Parathyroid adenoma (tissue), 2 donors: Measurements from ENCODE around the gene MACIR.

Experiments used
- H2AFZ ChIP-seq: fragments of 300-600 bp; sonication (generic); one replicate; pipeline ENCODE4 v1.7.0; 2017; ENCODE audit warnings: antibody characterized with exemption, mild to moderate bottlenecking
- H3K27ac ChIP-seq: fragments of 300-600 bp; sonication (generic); one replicate; pipeline ENCODE4 v1.7.0; 2017
- H3K27me3 ChIP-seq: fragments of 300-600 bp; sonication (generic); one replicate; pipeline ENCODE4 v1.7.0; 2017; ENCODE audit warnings: low read length; ENCODE audit not compliant: control insufficient read depth, insufficient read depth
- H3K36me3 ChIP-seq: fragments of 300-600 bp; sonication (generic); one replicate; pipeline ENCODE4 v1.7.0; 2017; ENCODE audit warnings: low read length; ENCODE audit not compliant: control insufficient read depth, insufficient read depth
- H3K4me1 ChIP-seq: fragments of 300-600 bp; sonication (generic); one replicate; pipeline ENCODE4 v1.7.0; 2017; ENCODE audit warnings: control low read depth
- H3K4me2 ChIP-seq: fragments of 300-600 bp; sonication (generic); one replicate; pipeline ENCODE4 v1.7.0; 2017; ENCODE audit warnings: low read length
- H3K4me3 ChIP-seq: fragments of 300-600 bp; sonication (generic); one replicate; pipeline ENCODE4 v1.7.0; 2017; ENCODE audit warnings: low read depth, low read length
- H3K79me2 ChIP-seq: fragments of 300-600 bp; sonication (generic); one replicate; pipeline ENCODE4 v1.7.0; 2017; ENCODE audit warnings: control low read depth
- H3K9ac ChIP-seq: fragments of 300-600 bp; sonication (generic); one replicate; pipeline ENCODE4 v1.7.0; 2017; ENCODE audit warnings: mild to moderate bottlenecking
- H3K9me3 ChIP-seq: fragments of 300-600 bp; sonication (generic); one replicate; pipeline ENCODE4 v1.7.0; 2017; ENCODE audit warnings: low read length; ENCODE audit not compliant: control insufficient read depth
- CTCF ChIP-seq: fragments of 300-600 bp; sonication (generic); IDR thresholded peaks from one replicate; pipeline ENCODE4 v1.7.0; 2017; ENCODE audit warnings: antibody characterized with exemption, mild to moderate bottlenecking
- donor health status: primary hyperparathyroidism.

Gene MACIR

GRCh38 chr5:103249068-103249467 lies 9.5 kb upstream of the MACIR start:
- no peak for TF ChIP-seq CTCF
- Histone ChIP-seq H3K9ac (no peak overlapping the region), H3K4me1 (no peaks in the 10 kb centered on the region), H3K9me3 (no peaks in the 10 kb centered on the region), H3K4me2 (no peak overlapping the region), H3K27me3 (no peaks in the 10 kb centered on the region), H3K79me2 (no peaks in the 10 kb centered on the region), H3K27ac (no peak overlapping the region), H2AFZ (no peak overlapping the region), H3K36me3 (no peaks in the 10 kb centered on the region), H3K4me3 (no peak overlapping the region)

- Histone ChIP-seq H3K4me1 (no peaks in the 10 kb centered on the region), H2AFZ (no peak overlapping the region), H3K4me2 (no peak overlapping the region), H3K9me3 (no peaks in the 10 kb centered on the region), H3K79me2 (no peaks in the 10 kb centered on the region), H3K9ac (no peak overlapping the region), H3K4me3 (no peak overlapping the region), H3K27ac (no peak overlapping the region), H3K27me3 (no peaks in the 10 kb centered on the region), H3K36me3 (no peaks in the 10 kb centered on the region)
- no peak for TF ChIP-seq CTCF
These were observed 3.6 kb upstream of the MACIR start for GRCh38 chr5:103254921-103255320.

- Histone ChIP-seq H3K9me3 (no peaks in the 10 kb centered on the region), H3K27ac (no peak overlapping the region), H3K4me2 (no peak overlapping the region), H3K27me3 (no peaks in the 10 kb centered on the region), H3K79me2 (no peaks in the 10 kb centered on the region), H3K4me1 (no peaks in the 10 kb centered on the region), H3K36me3 (no peaks in the 10 kb centered on the region), H3K9ac (no peak overlapping the region), H3K4me3 (no peak overlapping the region), H2AFZ (peak overlapping the region; percentile 26)
- no peak for TF ChIP-seq CTCF
These were observed 2.9 kb upstream of the MACIR start for GRCh38 chr5:103255691-103256090.

- H3K36me3 ChIP-seq: no peaks in the 10 kb centered on the region
- H3K79me2 ChIP-seq: no peaks in the 10 kb centered on the region
- H3K4me1 ChIP-seq: peaks cover under 1% of the 10 kb centered on the region
- no peak overlapping the region for H3K4me2 ChIP-seq
- H3K4me3 ChIP-seq: no peak overlapping the region
- TF ChIP-seq CTCF: peak; percentile 20
- H3K27me3 ChIP-seq: no peaks in the 10 kb centered on the region
- no peaks in the 10 kb centered on the region for H3K9me3 ChIP-seq
- no peak overlapping the region for H3K27ac ChIP-seq
- H3K9ac ChIP-seq: no peak overlapping the region
- peak overlapping the region; percentile 26 for H2AFZ ChIP-seq
These were observed 2.4 kb upstream of the MACIR start for GRCh38 chr5:103256178-103256577.

GRCh38 chr5:103258957-103259704 lies 568 bp downstream of the MACIR start:
- no peak for TF ChIP-seq CTCF
- Histone ChIP-seq H3K27me3 (no peaks in the 10 kb centered on the region), H3K27ac (peak overlapping the region; percentile 73), H3K9me3 (no peaks in the 10 kb centered on the region), H3K4me3 (peak overlapping the region; percentile 69), H3K9ac (peak overlapping the region; percentile 0), H2AFZ (peak overlapping the region; percentile 69), H3K79me2 (peaks cover 11% of the 10 kb centered on the region), H3K36me3 (no peaks in the 10 kb centered on the region), H3K4me2 (peak overlapping the region; percentile 79), H3K4me1 (peaks cover 8% of the 10 kb centered on the region)
